Activated naive CD8-positive, alpha-beta T cell treated with anti-CD3 and anti-CD28 coated beads for 36 hours (primary cell): ENCODE results near the gene SRMS. TPM values are rescaled to one million over a fixed set of nuclear protein-coding genes. Genes with fewer than 3 reads are reported as not detected.

Experiments
- DNase-seq: peaks from one replicate; pipeline ENCODE4 v3.0.0; 2021
- H3K27ac Mint-ChIP-seq: one replicate; pipeline ENCODE4 v1.8.0; 2022; ENCODE audit warnings: mild to moderate bottlenecking, moderate library complexity, mixed read lengths
- H3K27me3 Mint-ChIP-seq: one replicate; pipeline ENCODE4 v1.8.0; 2022; ENCODE audit warnings: mild to moderate bottlenecking, mixed read lengths
- H3K36me3 Mint-ChIP-seq: one replicate; pipeline ENCODE4 v1.8.0; 2021; ENCODE audit warnings: mild to moderate bottlenecking, mixed read lengths
- H3K4me1 Mint-ChIP-seq: one replicate; pipeline ENCODE4 v1.8.0; 2021; ENCODE audit warnings: mixed read lengths
- H3K4me3 Mint-ChIP-seq: one replicate; pipeline ENCODE4 v1.8.0; 2022; ENCODE audit warnings: mild to moderate bottlenecking, moderate library complexity, mixed read lengths
- H3K9me3 Mint-ChIP-seq: one replicate; pipeline ENCODE4 v1.8.0; 2022; ENCODE audit warnings: mixed read lengths
- total RNA-seq, 2 experiments: library from RNA; stranded (reverse); gene quantifications; one replicate each; pipeline ENCODE4 v1.2.3, GENCODE V29; 2021

SRMS gene
- total RNA-seq, 2 experiments from 2014 or later, result not detected

- Mint-ChIP-seq H3K36me3 (no peaks in the 10 kb centered on the region), H3K9me3 (peaks cover 8% of the 10 kb centered on the region), H3K27me3 (peaks cover 28% of the 10 kb centered on the region), H3K4me3 (no peak overlapping the region), H3K4me1 (peaks cover 4% of the 10 kb centered on the region), H3K27ac (no peak overlapping the region)
- DNase-seq, result no peak
Observed at GRCh38 chr20:63503524-63503923, 44.0 kb downstream of the SRMS start.

GRCh38 chr20:63502671-63503172 lies 44.8 kb downstream of the SRMS start:
- Mint-ChIP-seq H3K36me3 (no peaks in the 10 kb centered on the region), H3K27ac (no peak overlapping the region), H3K27me3 (peaks cover 27% of the 10 kb centered on the region), H3K4me1 (peaks cover 4% of the 10 kb centered on the region), H3K4me3 (no peak overlapping the region), H3K9me3 (peaks cover 8% of the 10 kb centered on the region)
- no peak for DNase-seq

GRCh38 chr20:63501818-63502670 lies 45.5 kb downstream of the SRMS start:
- no peak overlapping the region for H3K4me3 Mint-ChIP-seq
- H3K36me3 Mint-ChIP-seq, result no peaks in the 10 kb centered on the region
- no peak for DNase-seq
- H3K27ac Mint-ChIP-seq, result no peak overlapping the region
- peaks cover 4% of the 10 kb centered on the region for H3K4me1 Mint-ChIP-seq
- peaks cover 32% of the 10 kb centered on the region for H3K27me3 Mint-ChIP-seq
- peaks cover 8% of the 10 kb centered on the region for H3K9me3 Mint-ChIP-seq

- Mint-ChIP-seq H3K9me3 (peaks cover 8% of the 10 kb centered on the region), H3K4me1 (peaks cover 4% of the 10 kb centered on the region), H3K36me3 (no peaks in the 10 kb centered on the region), H3K27me3 (peaks cover 38% of the 10 kb centered on the region), H3K4me3 (no peak overlapping the region), H3K27ac (no peak overlapping the region)
- no peak for DNase-seq
Observed at GRCh38 chr20:63500902-63501817, 46.4 kb downstream of the SRMS start.

GRCh38 chr20:63500151-63500901 lies 47.2 kb downstream of the SRMS start:
- Mint-ChIP-seq H3K27me3 (peaks cover 34% of the 10 kb centered on the region), H3K4me1 (peaks cover 4% of the 10 kb centered on the region)

GRCh38 chr20:63499338-63499969 lies 48.1 kb downstream of the SRMS start:
- DNase-seq, result no peak
- peaks cover 28% of the 10 kb centered on the region for H3K27me3 Mint-ChIP-seq
- no peak overlapping the region for H3K27ac Mint-ChIP-seq
- no peak overlapping the region for H3K4me3 Mint-ChIP-seq
- H3K4me1 Mint-ChIP-seq, result peaks cover 4% of the 10 kb centered on the region
- H3K36me3 Mint-ChIP-seq, result no peaks in the 10 kb centered on the region
- peaks cover 3% of the 10 kb centered on the region for H3K9me3 Mint-ChIP-seq

More at GRCh38 chr20:63500151-63500901, 47.2 kb downstream of the SRMS start:
- Mint-ChIP-seq H3K4me3 (no peak overlapping the region), H3K36me3 (no peaks in the 10 kb centered on the region), H3K9me3 (peaks cover 8% of the 10 kb centered on the region), H3K27ac (no peak overlapping the region)
- no peak for DNase-seq

- H3K27ac Mint-ChIP-seq, result no peak within 1 kb of the TSS
- no peak within 1 kb of the TSS for H3K4me3 Mint-ChIP-seq
- peaks cover 4% of the 10 kb centered on the region for H3K4me1 Mint-ChIP-seq
- peak; percentile 29 for DNase-seq
- H3K27me3 Mint-ChIP-seq, result peaks cover 26% of the 10 kb centered on the region
- H3K9me3 Mint-ChIP-seq, result peaks cover under 1% of the 10 kb centered on the region
- no peaks in the 10 kb centered on the region for H3K36me3 Mint-ChIP-seq
Observed at GRCh38 chr20:63498960-63499337, 48.6 kb downstream of the SRMS start, which contains the start of gene EEF1A2. Gene EEF1A2, minus strand, starts transcription at chr20:63499083. Its CDS starts 1,320 bp downstream, at chr20:63497763.

- H3K4me3 Mint-ChIP-seq, result no peak overlapping the region
- H3K27ac Mint-ChIP-seq, result no peak overlapping the region
- DNase-seq, result no peak
- H3K4me1 Mint-ChIP-seq, result peaks cover 4% of the 10 kb centered on the region
- H3K9me3 Mint-ChIP-seq, result no peaks in the 10 kb centered on the region
- H3K27me3 Mint-ChIP-seq, result peaks cover 21% of the 10 kb centered on the region
- no peaks in the 10 kb centered on the region for H3K36me3 Mint-ChIP-seq
Observed at GRCh38 chr20:63497946-63498935, 49.3 kb downstream of the SRMS start.

- Mint-ChIP-seq H3K9me3 (no peaks in the 10 kb centered on the region), H3K4me1 (peaks cover 4% of the 10 kb centered on the region), H3K4me3 (no peak overlapping the region), H3K27me3 (peaks cover 21% of the 10 kb centered on the region), H3K36me3 (no peaks in the 10 kb centered on the region), H3K27ac (no peak overlapping the region)
- DNase-seq, result no peak
Observed at GRCh38 chr20:63497138-63497945, 50.2 kb downstream of the SRMS start.

- Mint-ChIP-seq H3K4me1 (peaks cover 4% of the 10 kb centered on the region), H3K4me3 (no peak overlapping the region)
- no peak for DNase-seq
Observed at GRCh38 chr20:63496596-63497120, 50.9 kb downstream of the SRMS start.

GRCh38 chr20:63495741-63496595 lies 51.6 kb downstream of the SRMS start:
- Mint-ChIP-seq H3K4me1 (peaks cover 4% of the 10 kb centered on the region), H3K4me3 (no peak overlapping the region), H3K9me3 (no peaks in the 10 kb centered on the region), H3K36me3 (no peaks in the 10 kb centered on the region), H3K27ac (no peak overlapping the region), H3K27me3 (peaks cover 26% of the 10 kb centered on the region)
- peak; percentile 71 for DNase-seq

More at GRCh38 chr20:63496596-63497120, 50.9 kb downstream of the SRMS start:
- H3K36me3 Mint-ChIP-seq, result no peaks in the 10 kb centered on the region
- H3K9me3 Mint-ChIP-seq, result no peaks in the 10 kb centered on the region
- H3K27me3 Mint-ChIP-seq, result peaks cover 22% of the 10 kb centered on the region
- no peak overlapping the region for H3K27ac Mint-ChIP-seq
